Right lobe of liver (tissue), 4 donors: Measurements from ENCODE around the gene GDPD4.

Source experiments
- CTCF ChIP-seq, 4 donors: fragments of 200-600 bp in 3 of 4; fragments of 450-650 bp in 1 of 4; IDR thresholded peaks; one replicate each; pipeline versions ENCODE4 v1.5.1 to v1.8.0; 2016 to 2022; ENCODE audit warnings: antibody characterized with exemption in 4 of 4, mild to moderate bottlenecking in 2 of 4
- POLR2A ChIP-seq: fragments of 450-650 bp; IDR thresholded peaks from one replicate; pipeline ENCODE4 v1.6.1; 2017; ENCODE audit warnings: antibody characterized with exemption, mild to moderate bottlenecking
- donor health status: DM: no; HTN: no; CAD: no.
- donor health status: DM: no; HTN: no; CAD: no.
- donor health status: DM: no; HTN: yes; CAD: no.

- TF ChIP-seq CTCF (IDR thresholded peaks at IDR 0.05) (no peak), POLR2A (no peak)
These were observed 115.2 kb downstream of the GDPD4 start for GRCh38 chr11:77186302-77186701.
